K562 (cell line): ENCODE results near the gene PARK7. TPM values are rescaled to one million over a fixed set of nuclear protein-coding genes. Genes with fewer than 3 reads are reported as not detected.

ENCODE experiments used
- ASH1L ChIP-seq: fragments of 450-650 bp; IDR thresholded peaks from 2 replicates; pipeline ENCODE4 v1.6.1; 2018; ENCODE audit warnings: borderline replicate concordance, mild to moderate bottlenecking, low read depth; ENCODE audit not compliant: partially characterized antibody
- BMI1 ChIP-seq: fragments of 150-350 bp; IDR thresholded peaks from 2 replicates; pipeline ENCODE4 v1.6.1; 2014; ENCODE audit warnings: low read length
- BRF1 ChIP-seq: IDR thresholded peaks from 3 replicates; pipeline ENCODE4 v1.6.1; 2011; ENCODE audit warnings: borderline replicate concordance, mild to moderate bottlenecking; ENCODE audit not compliant: insufficient read length; ENCODE audit errors: extremely low read depth
- CCAR2 ChIP-seq: fragments of 200-400 bp; formaldehyde crosslinking; IDR thresholded peaks from 2 replicates; pipeline ENCODE4 v1.6.1; 2017; ENCODE audit warnings: mild to moderate bottlenecking, low read depth, low read length
- FOXK1 ChIP-seq: sonication (generic); formaldehyde crosslinking; IDR thresholded peaks from 2 replicates; pipeline ENCODE4 v1.8.0; 2022; ENCODE audit warnings: missing genetic modification reagents, mild to moderate bottlenecking, borderline replicate concordance
- MEF2D ChIP-seq: conservative IDR thresholded peaks from 2 replicates; pipeline ENCODE4 v1.6.1; 2016; ENCODE audit warnings: low read depth, missing genetic modification characterization, missing compliant biosample characterization
- NFE2L1 ChIP-seq: fragments of 450-650 bp; IDR thresholded peaks from 2 replicates; pipeline ENCODE4 v1.6.1; 2016; ENCODE audit warnings: missing genetic modification characterization, low read depth, mild to moderate bottlenecking, missing compliant biosample characterization, moderate library complexity, borderline replicate concordance
- PHB2 ChIP-seq: fragments of 450-650 bp; IDR thresholded peaks from 2 replicates; pipeline ENCODE4 v1.6.1; 2017; ENCODE audit warnings: low read depth
- RAD21 ChIP-seq, 2 experiments: fragments of 250-450 bp in 1 of 2; fragments of 450-650 bp in 1 of 2; sonication (Bioruptor Pico) in 1 of 2; formaldehyde crosslinking in 1 of 2; IDR thresholded peaks in 1 of 2; conservative IDR thresholded peaks in 1 of 2; 2 replicates each; pipeline versions ENCODE4 v1.4.0 to v1.8.0; 2020 to 2022; ENCODE audit warnings: mild to moderate bottlenecking in 2 of 2, moderate library complexity in 1 of 2
- RBM15 ChIP-seq: fragments of 200-400 bp; formaldehyde crosslinking; IDR thresholded peaks from 2 replicates; pipeline ENCODE4 v1.6.1; 2018; ENCODE audit warnings: mild to moderate bottlenecking, low read length, moderate library complexity; ENCODE audit not compliant: insufficient read depth
- SMAD4 ChIP-seq: fragments of 250-450 bp; sonication (Bioruptor Pico); conservative IDR thresholded peaks from 2 replicates; pipeline ENCODE4 v1.8.0; 2021; ENCODE audit warnings: inconsistent platforms, mild to moderate bottlenecking, moderate library complexity
- STAG1 ChIP-seq: sonication (generic); formaldehyde crosslinking; IDR thresholded peaks from 2 replicates; pipeline ENCODE4 v1.5.0; 2020; ENCODE audit warnings: missing genetic modification reagents, borderline replicate concordance
- ZKSCAN3 ChIP-seq: fragments of 250-450 bp; sonication (Bioruptor Pico); IDR thresholded peaks from 2 replicates; pipeline ENCODE4 v1.4.0; 2020
- ZNF354B ChIP-seq: fragments of 250-450 bp; sonication (Bioruptor Pico); IDR thresholded peaks from 2 replicates; pipeline ENCODE4 v1.4.0; 2020
- ZNF717 ChIP-seq: fragments of 250-450 bp; sonication (Bioruptor Pico); IDR thresholded peaks from 2 replicates; pipeline ENCODE4 v1.5.0; 2021
- polyA plus RNA-seq, 8 experiments: library from polyadenylated mRNA; depleted of rRNA in 4 of 8; stranded (reverse) in 5 of 8; unstranded in 3 of 8; fragments of >200 nt; fragmentation: Nextera tagmentation in 2 of 8; fragmentation: Illumina TruSeq in 1 of 8; extraction: Ambion mirVana in 2 of 8; extraction: Trizol in 1 of 8; gene quantifications; 2 replicates each; pipeline versions ENCODE4 v1.2.1 to v1.2.3, GENCODE V29; 2011 to 2014; ENCODE audit warnings: inconsistent platforms in 1 of 8, missing spikeins in 1 of 8
- total RNA-seq, 7 experiments: library from RNA; depleted of rRNA in 6 of 7; stranded (reverse); fragments of >200 nt in 6 of 7; fragmentation: Illumina TruSeq in 2 of 7; extraction: Trizol in 2 of 7; gene quantifications; 2 replicates each; pipeline versions ENCODE4 v1.2.1 to v1.2.3, GENCODE V29; 2011 to 2021; ENCODE audit warnings: low replicate concordance in 1 of 7
- TF ChIP-seq, protein P1 (sequence below), 2 experiments: fragments of 450-650 bp; IDR thresholded peaks; 2 replicates each; pipeline ENCODE4 v1.6.1; 2018; ENCODE audit warnings: mild to moderate bottlenecking in 2 of 2, low read depth in 1 of 2; ENCODE audit not compliant: partially characterized antibody in 2 of 2
- TF ChIP-seq, protein P2 (sequence below): fragments of 250-450 bp; sonication (Bioruptor Pico); IDR thresholded peaks from 2 replicates; pipeline ENCODE4 v1.5.0; 2020; ENCODE audit warnings: mild to moderate bottlenecking, borderline replicate concordance
- TF ChIP-seq, protein P3 (sequence below): IDR thresholded peaks from 2 replicates; pipeline ENCODE4 v1.6.1; 2016; ENCODE audit warnings: missing genetic modification characterization, missing compliant biosample characterization
- TF ChIP-seq, protein P4 (sequence below): sonication (generic); formaldehyde crosslinking; IDR thresholded peaks from 2 replicates; pipeline ENCODE4 v1.8.0; 2022; ENCODE audit warnings: missing genetic modification reagents, mild to moderate bottlenecking, moderate library complexity, borderline replicate concordance

Gene PARK7
- total and polyA plus RNA-seq, 9 of the 15 experiments (the other 6 are each of a cell fraction or from before 2014, with no cell fraction given) = 374 to 1,298 (median 484) TPM

GRCh38 chr1:7942214-7942921, 19.1 kb upstream of the PARK7 start (continued):
- no peak for TF ChIP-seq ASH1L
- TF ChIP-seq FOXK1 = 0 out of 2 replicates have a peak, but pooled peaks have one; percentile 34
- TF ChIP-seq, protein P1, sequence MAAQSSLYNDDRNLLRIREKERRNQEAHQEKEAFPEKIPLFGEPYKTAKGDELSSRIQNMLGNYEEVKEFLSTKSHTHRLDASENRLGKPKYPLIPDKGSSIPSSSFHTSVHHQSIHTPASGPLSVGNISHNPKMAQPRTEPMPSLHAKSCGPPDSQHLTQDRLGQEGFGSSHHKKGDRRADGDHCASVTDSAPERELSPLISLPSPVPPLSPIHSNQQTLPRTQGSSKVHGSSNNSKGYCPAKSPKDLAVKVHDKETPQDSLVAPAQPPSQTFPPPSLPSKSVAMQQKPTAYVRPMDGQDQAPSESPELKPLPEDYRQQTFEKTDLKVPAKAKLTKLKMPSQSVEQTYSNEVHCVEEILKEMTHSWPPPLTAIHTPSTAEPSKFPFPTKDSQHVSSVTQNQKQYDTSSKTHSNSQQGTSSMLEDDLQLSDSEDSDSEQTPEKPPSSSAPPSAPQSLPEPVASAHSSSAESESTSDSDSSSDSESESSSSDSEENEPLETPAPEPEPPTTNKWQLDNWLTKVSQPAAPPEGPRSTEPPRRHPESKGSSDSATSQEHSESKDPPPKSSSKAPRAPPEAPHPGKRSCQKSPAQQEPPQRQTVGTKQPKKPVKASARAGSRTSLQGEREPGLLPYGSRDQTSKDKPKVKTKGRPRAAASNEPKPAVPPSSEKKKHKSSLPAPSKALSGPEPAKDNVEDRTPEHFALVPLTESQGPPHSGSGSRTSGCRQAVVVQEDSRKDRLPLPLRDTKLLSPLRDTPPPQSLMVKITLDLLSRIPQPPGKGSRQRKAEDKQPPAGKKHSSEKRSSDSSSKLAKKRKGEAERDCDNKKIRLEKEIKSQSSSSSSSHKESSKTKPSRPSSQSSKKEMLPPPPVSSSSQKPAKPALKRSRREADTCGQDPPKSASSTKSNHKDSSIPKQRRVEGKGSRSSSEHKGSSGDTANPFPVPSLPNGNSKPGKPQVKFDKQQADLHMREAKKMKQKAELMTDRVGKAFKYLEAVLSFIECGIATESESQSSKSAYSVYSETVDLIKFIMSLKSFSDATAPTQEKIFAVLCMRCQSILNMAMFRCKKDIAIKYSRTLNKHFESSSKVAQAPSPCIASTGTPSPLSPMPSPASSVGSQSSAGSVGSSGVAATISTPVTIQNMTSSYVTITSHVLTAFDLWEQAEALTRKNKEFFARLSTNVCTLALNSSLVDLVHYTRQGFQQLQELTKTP (IDR thresholded peaks at IDR 0.05; ENCODE audit: low read depth in 1 of 2, partially characterized antibody in 2 of 2) = no peak
- TF ChIP-seq, protein P2, sequence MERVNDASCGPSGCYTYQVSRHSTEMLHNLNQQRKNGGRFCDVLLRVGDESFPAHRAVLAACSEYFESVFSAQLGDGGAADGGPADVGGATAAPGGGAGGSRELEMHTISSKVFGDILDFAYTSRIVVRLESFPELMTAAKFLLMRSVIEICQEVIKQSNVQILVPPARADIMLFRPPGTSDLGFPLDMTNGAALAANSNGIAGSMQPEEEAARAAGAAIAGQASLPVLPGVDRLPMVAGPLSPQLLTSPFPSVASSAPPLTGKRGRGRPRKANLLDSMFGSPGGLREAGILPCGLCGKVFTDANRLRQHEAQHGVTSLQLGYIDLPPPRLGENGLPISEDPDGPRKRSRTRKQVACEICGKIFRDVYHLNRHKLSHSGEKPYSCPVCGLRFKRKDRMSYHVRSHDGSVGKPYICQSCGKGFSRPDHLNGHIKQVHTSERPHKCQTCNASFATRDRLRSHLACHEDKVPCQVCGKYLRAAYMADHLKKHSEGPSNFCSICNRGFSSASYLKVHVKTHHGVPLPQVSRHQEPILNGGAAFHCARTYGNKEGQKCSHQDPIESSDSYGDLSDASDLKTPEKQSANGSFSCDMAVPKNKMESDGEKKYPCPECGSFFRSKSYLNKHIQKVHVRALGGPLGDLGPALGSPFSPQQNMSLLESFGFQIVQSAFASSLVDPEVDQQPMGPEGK (CRISPR knock-in tag) = no peak
- TF ChIP-seq, protein P3, sequence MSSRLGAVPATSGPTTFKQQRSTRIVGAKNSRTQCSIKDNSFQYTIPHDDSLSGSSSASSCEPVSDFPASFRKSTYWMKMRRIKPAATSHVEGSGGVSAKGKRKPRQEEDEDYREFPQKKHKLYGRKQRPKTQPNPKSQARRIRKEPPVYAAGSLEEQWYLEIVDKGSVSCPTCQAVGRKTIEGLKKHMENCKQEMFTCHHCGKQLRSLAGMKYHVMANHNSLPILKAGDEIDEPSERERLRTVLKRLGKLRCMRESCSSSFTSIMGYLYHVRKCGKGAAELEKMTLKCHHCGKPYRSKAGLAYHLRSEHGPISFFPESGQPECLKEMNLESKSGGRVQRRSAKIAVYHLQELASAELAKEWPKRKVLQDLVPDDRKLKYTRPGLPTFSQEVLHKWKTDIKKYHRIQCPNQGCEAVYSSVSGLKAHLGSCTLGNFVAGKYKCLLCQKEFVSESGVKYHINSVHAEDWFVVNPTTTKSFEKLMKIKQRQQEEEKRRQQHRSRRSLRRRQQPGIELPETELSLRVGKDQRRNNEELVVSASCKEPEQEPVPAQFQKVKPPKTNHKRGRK (tag) = peak; percentile 90
- TF ChIP-seq RBM15 = no peak
- TF ChIP-seq ZNF354B (CRISPR knock-in tag) = no peak
- no peak for TF ChIP-seq MEF2D (tag)
- TF ChIP-seq CCAR2 = no peak
- peak; percentile 22 to 39; a peak in 3 of 4 replicates for TF ChIP-seq RAD21 (CRISPR knock-in tag; conservative IDR thresholded peaks at IDR 0.05 in 1 of 2, IDR thresholded peaks at IDR 0.05 in 1 of 2)
- TF ChIP-seq, protein P4, sequence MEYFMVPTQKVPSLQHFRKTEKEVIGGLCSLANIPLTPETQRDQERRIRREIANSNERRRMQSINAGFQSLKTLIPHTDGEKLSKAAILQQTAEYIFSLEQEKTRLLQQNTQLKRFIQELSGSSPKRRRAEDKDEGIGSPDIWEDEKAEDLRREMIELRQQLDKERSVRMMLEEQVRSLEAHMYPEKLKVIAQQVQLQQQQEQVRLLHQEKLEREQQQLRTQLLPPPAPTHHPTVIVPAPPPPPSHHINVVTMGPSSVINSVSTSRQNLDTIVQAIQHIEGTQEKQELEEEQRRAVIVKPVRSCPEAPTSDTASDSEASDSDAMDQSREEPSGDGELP = peak; percentile 61; the same call in 1 of the 2 replicates
- no peak for TF ChIP-seq ZNF717 (CRISPR knock-in tag)
- TF ChIP-seq BRF1 = no peak
- TF ChIP-seq STAG1 = peak; percentile 43; the same call in 1 of the 2 replicates
- TF ChIP-seq ZKSCAN3 = no peak
- no peak for TF ChIP-seq NFE2L1 (tag)
- TF ChIP-seq BMI1 = peak; percentile 56; the same call in 1 of the 2 replicates
- TF ChIP-seq SMAD4 (CRISPR knock-in tag) = 0 out of 2 replicates have a peak, but pooled peaks have one; percentile 24
- no peak for TF ChIP-seq PHB2
